NCI-H1694 treated with DMSO at 0.1 percent for 48 hours (cell line): ENCODE results near the gene VAV2.
A peak's percentile ranks its signal among the peaks of the same experiment; 100 is the strongest.

ENCODE experiments used
- DNase-seq: peaks from one replicate; lab custom pipeline; 2025; lab: John Stamatoyannopoulos, UW

Gene VAV2

DNA sequence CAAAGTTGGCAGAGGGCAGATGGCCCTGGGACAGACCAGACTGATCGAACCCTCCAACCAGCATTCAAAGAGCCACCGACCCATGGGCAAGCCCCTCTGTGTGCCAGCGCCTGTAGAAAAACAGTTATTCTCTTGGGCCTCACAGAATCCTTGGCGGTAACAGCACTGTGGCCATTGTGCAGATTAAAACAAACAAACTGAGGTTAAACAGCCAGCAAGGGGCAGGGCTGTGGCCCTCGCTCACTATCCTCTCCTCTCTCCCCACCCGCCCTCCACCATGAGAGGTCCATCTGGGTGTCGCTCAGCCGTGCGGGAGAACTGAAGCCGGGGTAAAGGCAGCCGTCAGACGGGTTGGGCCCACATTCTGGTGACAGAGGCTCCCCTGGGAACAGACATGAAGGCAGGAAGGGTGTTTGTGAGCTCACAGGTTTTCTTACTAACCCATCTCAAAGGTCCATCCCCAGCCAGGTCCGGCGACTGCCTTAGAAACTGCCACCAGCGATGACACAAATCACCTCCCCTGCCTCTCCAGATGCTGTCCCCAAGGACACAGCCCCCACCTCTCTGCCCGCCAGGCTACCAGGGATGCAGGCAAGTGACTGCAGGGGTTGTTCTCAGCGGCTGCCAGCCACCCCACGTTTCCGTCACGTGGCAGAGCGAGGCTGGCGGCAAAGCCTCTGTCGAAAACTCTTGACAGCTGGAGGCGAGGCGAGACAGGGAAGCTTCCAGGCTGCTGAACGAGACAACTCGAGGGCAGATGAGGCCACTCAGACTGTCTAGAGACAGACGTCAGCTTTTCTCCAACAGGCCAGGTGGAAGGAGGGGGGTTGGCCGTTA lies 178.2 kb downstream of the VAV2 start:
- DNase-seq: peak; percentile 60

DNA sequence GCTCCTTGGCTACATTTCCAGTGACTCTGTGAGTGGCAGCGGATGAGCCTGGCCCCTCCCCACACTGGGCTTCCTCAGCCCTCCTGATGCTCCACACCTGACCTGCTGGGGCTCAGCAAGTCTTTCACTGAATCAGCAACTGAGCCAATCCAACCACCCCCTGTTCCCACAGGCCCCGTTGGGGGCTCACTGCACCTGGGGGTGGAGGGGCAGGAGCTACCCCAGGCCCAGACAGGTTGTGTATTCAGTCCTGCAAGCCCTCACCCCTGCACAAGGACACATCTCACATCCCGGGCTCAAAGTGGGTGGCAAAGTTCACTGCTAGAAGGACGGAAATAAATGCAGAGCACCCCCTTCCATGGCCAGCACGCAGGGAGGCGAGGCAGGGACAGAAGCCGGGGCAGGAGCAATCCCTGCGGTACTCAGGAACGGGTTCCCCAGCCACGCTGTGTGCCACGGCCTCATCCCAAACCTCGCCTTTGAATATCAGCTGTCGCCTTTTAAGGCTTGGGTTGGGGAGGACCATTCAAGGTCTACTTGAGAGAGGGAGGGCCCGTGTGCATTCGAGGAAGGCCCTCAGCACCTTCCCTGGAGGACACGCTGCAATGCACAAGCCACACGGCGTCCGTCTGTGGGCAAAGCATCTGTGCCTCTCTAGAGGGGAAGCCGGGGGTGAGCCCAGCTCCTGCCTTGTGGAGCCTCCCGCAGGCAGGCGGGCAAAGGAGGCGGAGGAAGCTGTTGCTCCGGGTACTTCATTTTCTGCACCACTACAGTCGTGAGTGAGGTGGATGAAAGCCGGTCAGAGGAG lies 179.0 kb downstream of the VAV2 start:
- no peak for DNase-seq

DNA sequence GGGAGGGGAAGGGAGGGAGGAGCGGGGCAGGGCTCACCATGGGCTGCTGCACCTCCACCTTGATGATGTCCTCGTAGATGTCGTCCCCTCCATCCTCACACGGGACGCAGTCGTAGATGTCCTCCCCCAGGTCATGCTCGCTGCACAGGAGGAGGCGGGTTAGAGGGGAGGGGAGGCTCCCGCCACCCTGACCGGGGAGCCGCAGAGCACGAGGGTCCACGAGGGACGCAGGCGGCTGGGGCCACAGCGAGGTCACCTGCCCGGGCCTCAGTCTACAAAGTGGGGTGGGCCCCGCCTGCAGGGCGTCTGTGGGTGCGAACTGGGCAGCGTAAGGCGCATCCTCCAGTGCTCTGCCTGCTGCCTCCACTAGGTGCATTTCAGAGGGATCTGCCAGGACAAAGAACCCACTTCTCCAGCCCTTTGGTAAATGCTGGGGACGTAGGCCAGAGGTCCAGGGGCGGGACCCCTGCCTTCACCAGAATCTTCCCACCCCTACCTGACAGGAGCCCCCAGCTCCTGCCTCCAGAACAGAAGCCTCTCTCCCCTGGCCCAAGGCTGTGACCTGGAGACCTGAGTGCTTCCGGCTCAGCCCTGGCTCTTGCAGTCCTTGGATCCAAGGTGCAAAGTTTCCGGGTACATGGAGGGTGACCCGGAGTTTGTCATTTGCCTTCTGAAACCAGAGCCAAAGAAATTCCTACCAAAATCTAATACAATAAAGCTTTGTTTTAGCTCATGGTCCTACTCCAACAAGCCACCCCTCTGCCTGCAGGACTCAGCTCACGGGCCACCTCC lies 179.9 kb downstream of the VAV2 start:
- no peak for DNase-seq

DNA sequence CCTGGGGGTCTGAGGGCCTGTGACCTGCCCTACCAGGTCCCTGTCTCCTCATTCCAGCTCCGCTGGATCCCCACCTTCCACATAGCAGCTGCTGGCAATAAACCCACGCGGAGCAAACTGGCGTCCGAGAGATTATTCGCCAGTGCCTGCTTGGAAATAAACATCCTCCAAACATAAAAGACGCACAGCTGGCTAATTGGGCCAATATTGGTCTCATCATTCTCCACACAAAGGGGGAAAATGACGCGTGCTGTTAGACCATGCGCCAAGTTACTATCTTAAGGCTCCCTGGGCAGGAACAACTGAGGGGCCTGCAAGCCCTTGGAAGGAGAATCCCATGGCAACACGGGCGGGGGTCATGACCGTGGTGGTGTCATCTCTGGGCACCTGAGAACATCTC lies 180.7 kb downstream of the VAV2 start:
- peak; percentile 26 for DNase-seq

DNA sequence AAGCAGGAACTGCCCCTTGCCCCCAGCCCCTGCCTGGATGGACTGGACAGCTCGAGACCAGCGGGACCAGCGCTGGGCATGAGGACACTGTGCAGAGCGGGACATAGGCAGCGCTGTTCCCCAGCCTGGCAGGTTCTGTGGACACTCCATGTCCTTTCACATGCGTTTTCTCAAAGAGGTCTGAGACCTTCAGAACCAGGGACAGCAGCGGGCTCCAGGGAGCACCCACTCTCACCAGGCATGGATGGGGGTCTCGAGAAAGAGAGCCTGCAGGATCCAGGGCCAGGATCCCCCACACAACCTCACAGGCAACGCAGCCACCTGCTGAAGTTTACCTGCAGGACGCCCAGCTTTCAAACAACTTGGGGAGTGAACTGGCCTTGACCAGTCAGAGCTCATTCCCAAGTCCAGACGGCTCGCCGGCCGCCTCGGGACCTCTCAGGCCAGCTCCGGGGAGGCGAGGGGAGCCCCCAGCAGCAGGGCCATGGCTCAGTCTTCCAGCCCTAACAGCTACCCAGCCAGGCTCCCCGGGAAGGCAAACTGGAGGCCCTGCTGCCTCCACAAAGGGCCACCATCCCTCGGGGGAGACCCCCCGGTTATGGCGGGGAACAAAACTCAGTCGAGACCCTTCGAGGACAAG lies 181.4 kb downstream of the VAV2 start:
- no peak for DNase-seq

DNA sequence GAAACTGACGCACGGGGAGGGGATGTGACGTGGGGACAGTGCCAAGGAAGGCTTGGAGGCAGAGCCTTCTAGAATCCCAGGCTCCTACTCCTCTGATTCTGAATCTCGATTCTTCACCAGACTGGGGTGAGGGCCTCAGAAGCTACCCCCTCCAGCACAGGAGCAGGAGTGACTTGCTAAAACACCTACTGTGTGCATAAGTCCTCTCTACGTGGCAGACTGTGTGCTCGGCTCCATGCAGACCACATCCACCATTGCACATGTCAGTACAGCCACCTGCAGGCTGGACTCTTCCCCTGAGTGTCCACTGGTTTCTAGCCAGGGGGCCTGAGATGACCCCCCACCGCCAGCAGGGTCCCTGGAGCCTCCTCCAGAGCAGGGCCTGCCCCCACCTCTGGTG lies 182.8 kb downstream of the VAV2 start:
- DNase-seq: no peak

DNA sequence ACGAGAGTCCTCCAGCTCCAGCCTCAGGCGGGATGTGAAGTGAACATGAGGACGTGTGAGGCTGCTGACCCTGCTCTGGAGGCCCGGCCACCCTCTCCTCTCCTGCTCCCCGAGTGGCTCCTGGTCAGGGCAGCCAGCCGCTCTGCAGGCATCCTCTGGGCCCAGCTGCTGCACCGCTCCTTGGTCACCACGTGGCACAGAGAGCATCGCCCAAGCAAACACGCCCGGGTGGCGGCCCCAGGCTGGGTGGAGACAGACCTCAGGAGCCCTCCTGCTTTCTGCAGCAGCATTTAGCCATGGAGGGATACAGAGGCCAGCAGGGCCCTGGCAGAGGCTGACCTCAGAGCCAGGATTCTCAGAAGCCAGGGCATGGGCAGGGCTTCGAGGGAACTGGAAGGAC lies 184.3 kb downstream of the VAV2 start:
- DNase-seq: no peak

DNA sequence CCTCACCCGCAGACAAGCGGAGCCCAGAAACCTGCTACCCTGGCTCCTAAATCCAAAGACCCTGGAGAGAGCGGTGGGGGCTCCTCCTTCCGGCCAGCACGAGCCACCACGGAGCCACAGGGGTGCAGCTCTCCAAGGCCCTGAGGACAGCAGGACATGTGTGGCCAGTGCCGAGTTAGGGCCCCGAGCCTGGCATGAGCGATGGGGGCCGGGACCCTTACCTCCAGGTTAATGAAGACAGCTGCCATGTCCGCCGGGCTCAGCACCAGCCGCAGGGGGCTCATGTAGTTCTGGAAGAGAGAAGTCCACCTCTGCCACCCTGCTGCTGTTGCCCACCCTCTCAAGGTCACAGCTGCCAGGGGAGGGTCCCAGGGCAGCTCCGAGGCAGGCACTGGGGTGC lies 185.1 kb downstream of the VAV2 start:
- no peak for DNase-seq

DNA sequence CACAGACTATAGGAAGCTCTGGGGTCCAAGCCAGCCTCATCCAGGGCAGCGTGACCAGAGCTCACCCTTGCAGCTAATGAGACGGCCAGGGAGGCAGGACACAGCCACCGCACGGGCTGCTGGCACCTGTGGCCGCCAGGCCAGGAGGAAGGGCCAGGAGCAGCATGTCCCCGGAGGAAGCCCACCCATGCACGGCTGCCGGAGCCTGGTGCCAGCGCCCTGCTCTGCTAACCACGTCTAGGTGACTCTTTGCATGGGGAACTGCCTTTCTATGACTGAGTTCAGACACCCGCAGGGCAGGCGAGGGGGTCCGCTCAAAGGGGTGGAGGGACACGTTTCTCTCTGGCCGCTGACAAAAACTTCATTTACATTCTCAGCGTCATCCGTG lies 185.5 kb downstream of the VAV2 start:
- DNase-seq: no peak

DNA sequence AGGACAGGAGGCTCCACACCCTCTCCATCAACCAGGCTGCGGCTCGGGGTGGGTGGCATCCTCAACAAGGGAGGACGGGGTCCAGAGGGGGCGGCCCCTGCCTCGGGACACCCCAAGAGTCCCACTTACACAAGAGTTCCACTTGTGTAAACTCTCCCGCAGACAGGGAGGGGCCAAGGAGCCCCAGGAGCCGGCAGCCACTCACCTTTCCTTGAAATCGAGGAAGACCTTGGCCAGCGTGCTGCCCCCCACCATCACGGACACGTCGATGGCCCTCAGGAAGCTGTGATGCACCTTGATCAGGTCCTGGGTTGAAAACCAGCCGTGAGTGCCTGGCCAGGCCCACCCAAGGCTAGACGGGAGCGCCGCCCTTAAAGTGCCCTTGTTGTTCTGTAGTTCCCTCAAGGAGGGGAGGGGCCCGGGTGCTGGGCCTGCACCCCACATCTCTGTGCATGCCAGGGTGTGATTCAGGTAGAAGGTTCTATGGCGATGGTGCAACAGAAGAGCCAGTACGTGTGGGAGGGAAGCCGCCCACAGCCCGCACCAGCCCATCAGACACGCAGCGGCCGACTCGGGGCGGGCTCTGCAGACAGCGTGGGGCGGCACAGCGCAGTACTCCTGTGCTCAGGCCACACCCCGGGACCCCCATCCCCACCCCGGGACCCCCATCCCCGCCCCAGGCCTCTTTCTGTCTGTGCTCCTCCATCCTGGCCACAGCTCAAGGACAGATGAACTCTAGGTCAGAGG lies 186.1 kb downstream of the VAV2 start:
- DNase-seq: no peak

DNA sequence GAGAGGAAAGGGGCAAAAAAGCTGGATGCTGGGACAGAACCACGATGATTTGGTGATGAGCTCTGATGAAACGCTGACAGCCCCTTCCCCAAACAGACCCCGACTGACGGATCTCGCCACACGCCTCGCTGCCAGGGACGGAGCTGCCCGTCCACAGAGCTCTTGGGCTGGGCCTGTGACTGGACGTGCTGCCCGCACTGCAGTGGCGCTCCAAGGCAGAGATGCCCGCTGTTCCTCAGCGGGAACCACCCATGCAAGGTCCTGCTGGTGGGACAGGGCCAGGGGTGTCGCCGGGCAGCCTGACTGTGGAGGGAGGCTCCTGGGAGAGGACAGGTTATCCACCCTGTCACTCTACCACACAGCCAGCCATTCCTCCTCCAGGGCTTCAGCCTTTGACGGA lies 187.9 kb downstream of the VAV2 start:
- no peak for DNase-seq

DNA sequence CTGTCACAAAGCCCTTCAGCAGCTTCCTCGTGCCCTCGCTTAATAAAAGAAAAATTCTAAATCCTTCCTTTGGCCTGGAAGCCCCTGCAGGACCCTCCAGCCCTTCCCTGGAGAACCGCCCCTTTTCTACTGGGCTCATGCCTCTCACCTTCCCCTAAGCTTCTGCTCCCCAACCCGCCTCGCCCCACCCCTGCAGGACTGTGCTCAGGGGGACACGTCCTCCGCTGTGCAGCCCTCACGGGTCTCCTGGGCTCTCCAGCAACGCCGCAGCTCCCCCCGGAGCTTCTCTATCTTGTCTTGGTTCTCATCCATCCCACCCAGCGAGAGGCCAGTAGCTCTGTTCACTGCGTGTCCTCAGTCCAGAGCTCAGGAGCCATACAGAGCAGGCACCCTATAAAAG lies 188.4 kb downstream of the VAV2 start:
- DNase-seq: no peak

DNA sequence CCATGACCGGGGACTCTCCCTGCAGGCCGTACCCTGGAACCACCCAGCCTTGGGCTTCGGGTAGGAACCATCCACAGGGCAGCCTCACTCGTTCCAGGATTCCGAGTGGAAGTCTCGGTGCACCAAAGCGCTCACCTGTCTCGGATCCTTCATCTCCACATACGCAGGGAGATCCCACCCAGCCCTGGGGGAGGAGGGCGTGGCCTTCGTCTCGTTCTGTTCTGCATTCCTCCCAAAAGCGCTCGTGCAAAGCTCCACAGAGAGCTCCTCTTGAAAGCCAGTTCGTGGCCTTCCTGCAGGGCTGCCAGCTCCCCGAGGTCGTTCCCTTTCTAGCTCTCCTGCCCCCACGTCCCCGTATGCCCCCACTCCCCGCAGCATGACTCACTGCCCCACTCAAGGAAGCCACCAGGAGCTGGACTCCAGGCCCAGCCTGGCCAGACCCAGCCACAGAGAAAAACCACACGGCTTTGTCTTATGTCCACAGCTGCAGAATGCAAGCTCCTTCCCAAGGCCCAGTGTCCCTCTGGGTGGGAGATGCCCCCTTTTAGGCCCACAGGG lies 189.0 kb downstream of the VAV2 start:
- DNase-seq: no peak

DNA sequence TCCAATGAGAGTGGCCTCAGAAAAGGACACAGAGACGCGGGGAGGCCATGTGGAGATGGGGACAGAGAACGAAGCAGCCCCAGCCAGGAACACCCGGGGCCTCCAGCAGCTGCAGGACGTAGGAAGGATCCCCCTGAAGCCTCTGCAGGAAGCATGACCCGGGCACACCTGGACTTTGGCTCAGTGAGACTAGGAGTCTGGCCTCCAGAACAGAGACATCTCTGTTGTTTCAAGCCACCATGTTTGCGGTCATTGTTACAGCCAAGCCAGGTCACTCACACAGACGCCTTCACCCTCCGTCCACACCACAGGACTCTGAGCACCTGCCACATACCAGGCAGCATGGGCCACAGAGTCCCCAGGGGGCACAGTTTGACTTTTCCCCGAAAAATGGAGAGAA lies 190.4 kb downstream of the VAV2 start:
- DNase-seq: no peak

DNA sequence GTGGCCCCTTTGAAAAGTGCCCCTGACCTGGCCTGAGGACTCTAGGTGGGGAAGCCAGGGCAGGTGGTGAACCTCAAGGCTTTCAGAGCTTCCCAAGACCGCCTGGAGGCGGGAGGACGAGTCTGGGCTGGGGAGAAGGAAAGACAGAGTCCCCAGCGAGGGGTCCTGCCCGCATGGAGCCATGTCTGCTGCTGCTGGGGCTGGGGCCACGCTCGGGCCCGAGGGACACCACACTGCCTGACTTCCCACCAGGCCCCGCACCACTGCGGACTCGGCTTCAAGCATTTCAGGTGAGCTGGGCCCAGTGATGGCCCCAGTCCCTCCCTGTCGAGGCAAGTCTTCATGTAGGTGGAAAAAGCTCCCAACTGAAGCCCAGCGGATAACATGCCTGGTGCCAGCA lies 191.9 kb downstream of the VAV2 start:
- DNase-seq: no peak

DNA sequence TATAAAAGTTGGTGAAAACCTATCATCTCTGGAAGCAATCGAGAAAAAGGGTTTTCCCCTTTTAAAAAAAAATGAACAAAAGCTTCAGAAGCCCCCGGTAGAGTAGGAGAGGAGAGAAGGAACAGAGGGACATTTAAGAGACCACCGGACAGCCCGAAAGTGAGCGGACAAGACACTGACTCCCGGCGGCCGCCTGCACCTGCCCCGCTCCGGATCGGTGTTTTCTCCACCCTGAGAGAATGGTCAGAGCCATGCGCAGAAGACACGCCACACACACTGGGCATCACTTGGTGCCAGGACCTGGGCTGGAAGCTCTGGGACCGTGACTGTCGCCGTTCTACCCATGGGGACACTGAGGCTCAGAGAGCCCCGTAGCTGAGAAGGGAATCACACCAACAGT lies 192.4 kb downstream of the VAV2 start:
- DNase-seq: no peak

DNA sequence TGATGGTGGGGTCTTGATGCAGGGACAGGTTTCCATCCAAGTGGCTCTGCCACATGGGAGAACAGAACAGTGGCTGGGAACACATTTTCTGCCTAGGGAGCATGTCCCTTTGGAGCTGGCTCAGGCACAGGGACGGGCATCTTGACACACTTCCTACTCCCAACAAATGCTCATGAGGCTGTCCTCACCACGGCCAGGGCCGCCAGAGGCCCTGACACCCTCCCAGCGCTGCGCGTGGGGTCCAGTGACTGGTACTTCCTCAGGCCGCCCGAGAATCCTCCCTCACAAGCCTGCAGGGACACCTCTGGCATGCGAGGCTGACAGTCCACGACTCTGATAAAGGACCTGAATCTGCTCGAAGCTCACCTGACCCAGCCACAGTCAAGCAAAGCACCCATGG lies 193.0 kb downstream of the VAV2 start:
- no peak for DNase-seq

DNA sequence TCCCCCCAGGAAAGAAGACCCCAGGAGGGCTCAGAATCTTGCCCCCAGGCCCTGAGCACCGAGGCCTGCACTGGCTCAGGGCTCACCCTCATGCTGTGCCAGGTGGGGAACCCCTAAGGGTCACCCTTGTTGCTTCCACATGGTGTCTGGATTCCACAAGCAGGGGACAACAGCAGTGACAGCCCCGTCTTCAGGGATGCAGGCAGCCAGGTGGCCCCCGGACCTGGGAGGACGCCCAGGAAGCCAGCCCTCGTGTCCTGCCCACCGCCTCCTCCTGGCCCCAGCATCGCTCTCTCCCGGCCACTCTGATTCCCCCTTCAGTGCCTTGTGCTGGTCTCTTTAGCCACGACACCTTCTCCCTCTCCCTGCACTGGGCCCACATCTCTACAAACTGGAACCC lies 194.0 kb downstream of the VAV2 start:
- DNase-seq: no peak

DNA sequence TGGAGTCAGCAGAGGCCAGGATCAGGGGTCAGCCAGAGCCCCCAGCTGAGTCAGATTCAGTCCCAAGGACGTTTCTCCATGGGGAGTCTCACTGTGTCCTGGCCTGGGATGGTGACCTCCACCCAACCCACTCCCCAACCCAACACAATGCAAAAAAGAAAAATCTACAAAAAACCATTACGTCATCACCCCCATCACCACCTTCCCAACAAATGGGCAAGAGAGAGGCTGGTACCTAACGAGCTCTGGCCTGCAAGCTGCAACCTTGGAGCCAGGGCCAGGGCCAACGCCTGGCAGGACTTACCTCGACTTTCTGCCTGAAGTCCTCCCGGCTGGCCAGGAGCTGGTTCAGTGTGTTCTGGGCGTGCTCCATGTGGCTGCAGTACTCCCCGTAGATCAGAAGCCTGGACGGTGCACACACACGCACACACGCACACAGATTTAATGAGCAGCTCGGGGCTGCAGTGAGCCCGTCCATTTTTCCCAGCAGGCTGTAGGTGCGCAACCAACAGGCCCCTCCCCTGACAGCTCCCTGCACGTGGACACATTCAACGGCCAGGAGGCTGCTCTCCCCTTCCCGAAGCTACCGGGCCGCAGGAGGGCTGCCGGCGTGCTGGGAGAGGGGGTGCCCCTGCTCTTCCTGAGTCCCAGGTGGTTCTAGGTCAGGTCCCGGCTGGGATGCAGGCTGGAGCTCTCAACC lies 194.6 kb downstream of the VAV2 start:
- no peak for DNase-seq

DNA sequence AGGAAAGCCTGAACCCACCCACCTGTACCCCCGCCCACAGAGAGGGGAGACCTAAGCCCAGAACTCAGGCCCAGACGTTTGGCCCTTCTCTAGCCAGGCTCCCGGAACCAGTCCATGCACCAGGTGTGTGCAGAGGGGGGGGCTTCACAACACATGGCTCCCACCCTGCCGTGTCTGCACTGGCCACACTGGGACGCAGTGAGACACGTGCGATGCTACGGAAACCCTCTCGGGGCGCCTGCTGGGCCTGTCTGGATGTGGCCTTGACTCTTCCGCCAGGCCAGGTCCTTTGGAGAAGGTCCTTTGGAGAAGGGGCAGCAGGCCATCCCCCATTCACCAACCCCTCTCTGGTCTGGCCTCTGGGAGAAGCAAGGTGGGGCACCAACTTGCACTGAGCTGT lies 195.6 kb downstream of the VAV2 start:
- no peak for DNase-seq

DNA sequence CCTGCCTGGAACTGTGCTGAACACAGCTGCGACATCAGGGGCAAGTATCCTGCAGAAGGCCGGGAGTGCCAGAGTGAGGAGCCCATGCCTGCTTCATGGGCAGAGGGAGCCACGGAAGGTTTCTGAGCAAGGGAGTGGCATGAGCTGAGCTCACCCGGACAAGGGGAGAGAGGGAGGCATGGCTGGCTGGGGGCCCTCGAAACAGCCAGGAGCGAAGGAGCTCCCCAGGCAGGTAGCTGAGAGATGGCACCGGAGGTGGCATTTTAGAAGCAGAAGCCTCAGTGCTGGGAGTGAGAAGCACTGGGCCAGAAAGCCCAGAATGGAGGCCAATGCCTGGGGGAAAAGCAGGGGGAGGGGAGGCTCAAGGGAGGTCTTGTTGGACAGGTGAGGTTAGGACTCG lies 197.1 kb downstream of the VAV2 start:
- peak; percentile 16 for DNase-seq
